PC-9 (cell line): ENCODE data around the gene ZNF423. TPM values are rescaled to one million over a fixed set of nuclear protein-coding genes. Genes with fewer than 3 reads are reported as not detected.

Experiments
- BruUV-seq: library from RNA; stranded (reverse); fragments of 400-500 nt; replicated peaks from 2 replicates; lab custom pipeline; 2021; lab: Mats Ljungman, UMichigan
- CTCF ChIA-PET: fragments of 300-600 bp; sonication (Branson Sonifier 250); formaldehyde crosslinking; loops from one replicate; lab custom pipeline; 2022; ENCODE audit warnings: antibody characterized with exemption; lab: Charles Lee
- POLR2A ChIA-PET: fragments of 300-600 bp; sonication (Branson Sonifier 250); formaldehyde crosslinking; loops from one replicate; lab custom pipeline; 2022; ENCODE audit warnings: antibody characterized with exemption; ENCODE audit not compliant: unreplicated experiment; lab: Charles Lee
- DNase-seq, 2 experiments: peaks; one replicate each; pipeline versions ENCODE4 v3.0.0 to v3.0.0-alpha.2; 2015 to 2022; ENCODE audit warnings: mixed read lengths in 1 of 2
- H2AFZ ChIP-seq: fragments of 200-600 bp; sonication (generic); 2 replicates; pipeline ENCODE4 v1.8.1; 2017; ENCODE audit warnings: antibody characterized with exemption
- H3F3A ChIP-seq: fragments of 200-600 bp; sonication (generic); 2 replicates; pipeline ENCODE4 v1.8.1; 2017; ENCODE audit warnings: antibody characterized with exemption, mild to moderate bottlenecking, low read depth; ENCODE audit not compliant: insufficient read depth
- H3K27ac ChIP-seq: fragments of 200-600 bp; sonication (generic); 2 replicates; pipeline ENCODE4 v1.6.1; 2016; ENCODE audit warnings: mixed run types
- H3K27me3 ChIP-seq: fragments of 200-600 bp; sonication (generic); 2 replicates; pipeline ENCODE4 v1.6.1; 2016; ENCODE audit warnings: low read depth, mixed run types; ENCODE audit not compliant: insufficient read depth
- H3K36me3 ChIP-seq: fragments of 200-600 bp; sonication (generic); 2 replicates; pipeline ENCODE4 v1.6.1; 2016; ENCODE audit warnings: low read depth, mixed run types
- H3K4me1 ChIP-seq: fragments of 200-600 bp; sonication (generic); replicated peaks from 2 replicates; pipeline ENCODE4 v1.6.1; 2016; ENCODE audit warnings: mixed run types; ENCODE audit not compliant: insufficient read depth
- H3K4me2 ChIP-seq: fragments of 200-600 bp; sonication (generic); 2 replicates; pipeline ENCODE4 v1.6.1; 2017; ENCODE audit warnings: mixed run types
- H3K4me3 ChIP-seq: fragments of 200-600 bp; sonication (generic); 2 replicates; pipeline ENCODE4 v1.6.1; 2016; ENCODE audit warnings: mixed run types
- H3K79me2 ChIP-seq: fragments of 200-600 bp; sonication (generic); 2 replicates; pipeline ENCODE4 v1.6.1; 2017; ENCODE audit warnings: low read depth, mixed run types
- H3K9me2 ChIP-seq: fragments of 200-600 bp; sonication (generic); 2 replicates; pipeline ENCODE4 v1.8.1; 2017; ENCODE audit warnings: mild to moderate bottlenecking; ENCODE audit not compliant: insufficient read depth
- H3K9me3 ChIP-seq: fragments of 200-600 bp; sonication (generic); 2 replicates; pipeline ENCODE4 v1.8.1; 2016; ENCODE audit warnings: low read depth; ENCODE audit not compliant: insufficient read depth
- H4K20me1 ChIP-seq: fragments of 200-600 bp; sonication (generic); 2 replicates; pipeline ENCODE4 v1.8.1; 2017; ENCODE audit not compliant: insufficient read depth
- CTCF ChIP-seq: fragments of 200-600 bp; sonication (generic); conservative IDR thresholded peaks from 2 replicates; pipeline ENCODE4 v1.6.1; 2017; ENCODE audit warnings: mixed run types, antibody characterized with exemption, mild to moderate bottlenecking, moderate library complexity
- EZH2 ChIP-seq: fragments of 200-600 bp; sonication (generic); IDR thresholded peaks from 2 replicates; pipeline ENCODE4 v1.8.0; 2017; ENCODE audit warnings: antibody characterized with exemption, low read depth
- intact Hi-C: fragments of 100-400 bp; cut with micrococcal nuclease; formaldehyde crosslinking; loops from one replicate; pipeline ENCODE4 v1.10.0; 2022; ENCODE audit not compliant: unreplicated experiment
- total RNA-seq: library from RNA; stranded (reverse); gene quantifications from 2 replicates; pipeline ENCODE4 v1.2.3, GENCODE V29; 2021

The ZNF423 gene
- total RNA-seq, 1 experiment from 2014 or later, result not detected

GRCh38 chr16:49712542-49712941 lies 143.4 kb downstream of the ZNF423 start:
- POLR2A ChIA-PET, result no interaction called here
- TF ChIP-seq EZH2 (no peak), CTCF (no peak)
- intact Hi-C loops, result no loop called here

GRCh38 chr16:49712106-49712505 lies 143.8 kb downstream of the ZNF423 start:
- Histone ChIP-seq H3K4me2 (no peak overlapping the region), H3F3A (no peaks in the 10 kb centered on the region), H3K36me3 (no peaks in the 10 kb centered on the region), H2AFZ (no peak overlapping the region), H3K4me1 (no peaks in the 10 kb centered on the region), H3K27me3 (peaks cover 92% of the 10 kb centered on the region), H3K9me2 (no peaks in the 10 kb centered on the region), H3K4me3 (no peak overlapping the region), H4K20me1 (no peaks in the 10 kb centered on the region), H3K27ac (no peak overlapping the region), H3K79me2 (no peaks in the 10 kb centered on the region), H3K9me3 (no peaks in the 10 kb centered on the region)
- no TSS peak for BruUV-seq
- no peak for TF ChIP-seq EZH2
- TF ChIP-seq CTCF, result no peak
- DNase-seq, result no peak
- POLR2A ChIA-PET, result no interaction called here
- intact Hi-C loops, result no loop called here
- CTCF ChIA-PET, result no interaction called here

More at GRCh38 chr16:49712542-49712941, 143.4 kb downstream of the ZNF423 start:
- Histone ChIP-seq H4K20me1 (no peaks in the 10 kb centered on the region), H3K9me3 (no peaks in the 10 kb centered on the region), H3K27ac (no peak overlapping the region), H3K4me2 (no peak overlapping the region), H3K79me2 (no peaks in the 10 kb centered on the region), H3K4me1 (no peaks in the 10 kb centered on the region), H3K27me3 (peaks cover 89% of the 10 kb centered on the region), H3K36me3 (no peaks in the 10 kb centered on the region), H2AFZ (no peak overlapping the region), H3K4me3 (no peak overlapping the region), H3K9me2 (no peaks in the 10 kb centered on the region), H3F3A (no peaks in the 10 kb centered on the region)
- CTCF ChIA-PET, result no interaction called here
- no TSS peak for BruUV-seq
- no peak for DNase-seq

- no peaks in the 10 kb centered on the region for H3K36me3 ChIP-seq
- intact Hi-C loops, result no loop called here
- no peak overlapping the region for H3K27ac ChIP-seq
- CTCF ChIA-PET, result no interaction called here
- no peaks in the 10 kb centered on the region for H3F3A ChIP-seq
- DNase-seq, result no peak
- H2AFZ ChIP-seq, result no peak overlapping the region
- H4K20me1 ChIP-seq, result no peaks in the 10 kb centered on the region
- TF ChIP-seq EZH2 (no peak), CTCF (no peak)
- no peak overlapping the region for H3K4me2 ChIP-seq
- POLR2A ChIA-PET, result no interaction called here
- H3K79me2 ChIP-seq, result no peaks in the 10 kb centered on the region
- peaks cover 85% of the 10 kb centered on the region for H3K27me3 ChIP-seq
- H3K9me3 ChIP-seq, result no peaks in the 10 kb centered on the region
- no peak overlapping the region for H3K4me3 ChIP-seq
- no peaks in the 10 kb centered on the region for H3K9me2 ChIP-seq
- H3K4me1 ChIP-seq, result no peaks in the 10 kb centered on the region
- BruUV-seq, result no TSS peak
Measured at GRCh38 chr16:49709057-49709456, 146.9 kb downstream of the ZNF423 start.
